ENCODE measurements around the gene IFNL1. TPM values are rescaled to one million over a fixed set of nuclear protein-coding genes. Genes with fewer than 3 reads are reported as not detected.

IFNL1 gene
- total RNA-seq, 1 donor from 2014 or later, result not detected

DNA sequence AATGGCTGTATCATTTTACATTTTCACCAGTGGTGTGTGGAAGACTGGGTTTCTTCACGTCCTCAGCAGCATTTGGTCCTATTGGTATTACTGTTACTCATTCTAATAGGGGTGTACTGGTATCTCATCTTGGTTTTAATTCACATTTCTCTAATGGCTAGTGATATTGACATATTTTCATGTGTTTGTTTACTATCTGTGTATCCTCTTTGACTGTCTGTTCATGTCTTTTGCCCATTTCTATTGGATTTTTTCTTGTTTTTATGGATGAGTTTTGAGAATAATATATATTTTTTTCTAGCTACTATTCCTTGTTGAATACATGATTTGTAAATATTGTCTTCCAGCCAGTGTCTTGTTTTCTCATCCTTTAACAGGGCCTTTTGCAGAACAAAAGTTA is 14.2 kb upstream of the IFNL1 start:
- TF ChIP-seq CTCF (IDR thresholded peaks at IDR 0.05), result no peak
- no peak overlapping the region for H3K4me3 Mint-ChIP-seq (ENCODE audit: unreplicated experiment)
- peaks cover 19% of the 10 kb centered on the region for H3K9me3 Mint-ChIP-seq (ENCODE audit: low read depth)
- peaks cover 44% of the 10 kb centered on the region for H3K27me3 Mint-ChIP-seq (ENCODE audit: low read depth)
- H3K36me3 Mint-ChIP-seq (ENCODE audit: low read depth), result peaks cover 2% of the 10 kb centered on the region
- DNase-seq (ENCODE audit: low spot score), result no peak
- no peak overlapping the region for H3K27ac Mint-ChIP-seq (ENCODE audit: unreplicated experiment)
- no peaks in the 10 kb centered on the region for H3K4me1 Mint-ChIP-seq (ENCODE audit: low read depth)

DNA sequence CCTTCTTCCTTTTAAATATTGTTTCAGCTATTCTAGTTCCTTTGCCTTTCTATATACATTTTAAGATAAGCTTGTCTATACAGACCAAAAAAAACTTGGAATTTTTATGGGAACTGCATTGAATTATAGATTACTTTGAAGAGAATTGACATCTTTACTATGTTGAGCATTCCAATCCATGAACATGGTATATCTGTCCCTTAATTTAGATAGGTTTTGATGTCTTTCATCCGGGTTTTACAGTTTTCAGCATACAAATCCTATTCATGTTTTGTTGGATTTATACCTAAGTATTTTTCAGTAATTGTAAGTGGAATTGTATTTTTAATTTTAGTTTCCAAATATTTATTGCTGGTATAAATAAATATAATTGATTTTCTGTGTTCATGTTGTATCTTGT is 12.2 kb upstream of the IFNL1 start:
- Mint-ChIP-seq H3K4me1 (ENCODE audit: low read depth) (no peaks in the 10 kb centered on the region), H3K4me3 (ENCODE audit: unreplicated experiment) (no peak overlapping the region), H3K27me3 (ENCODE audit: low read depth) (peaks cover 43% of the 10 kb centered on the region), H3K27ac (ENCODE audit: unreplicated experiment) (no peak overlapping the region), H3K36me3 (ENCODE audit: low read depth) (peaks cover 2% of the 10 kb centered on the region), H3K9me3 (ENCODE audit: low read depth) (peaks cover 19% of the 10 kb centered on the region)
- TF ChIP-seq CTCF (IDR thresholded peaks at IDR 0.05), result no peak
- DNase-seq (ENCODE audit: low spot score), result no peak

DNA sequence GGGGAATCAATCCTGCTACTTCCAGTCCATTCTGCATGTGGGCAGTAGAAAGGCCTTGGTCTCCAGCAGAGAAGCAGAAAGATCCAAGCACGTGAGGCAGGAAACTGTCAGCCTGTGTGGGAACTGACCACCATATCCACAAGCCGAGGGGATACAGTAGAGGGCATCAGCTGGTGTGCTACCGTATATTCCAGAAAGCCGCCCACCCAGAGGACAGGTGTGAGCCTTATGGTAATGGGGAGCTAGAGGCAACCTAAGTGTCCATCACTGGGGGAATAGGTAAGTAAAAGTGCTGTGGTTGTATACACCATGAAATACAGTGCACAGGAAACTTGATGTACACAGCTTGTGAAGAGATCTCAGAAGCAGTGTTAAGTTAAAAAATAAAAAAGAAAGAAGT is 2.8 kb upstream of the IFNL1 start:
- Mint-ChIP-seq H3K4me3 (ENCODE audit: unreplicated experiment) (no peak overlapping the region), H3K9me3 (ENCODE audit: low read depth) (no peaks in the 10 kb centered on the region), H3K27me3 (ENCODE audit: low read depth) (peaks cover 58% of the 10 kb centered on the region), H3K36me3 (ENCODE audit: low read depth) (no peaks in the 10 kb centered on the region), H3K4me1 (ENCODE audit: low read depth) (no peaks in the 10 kb centered on the region), H3K27ac (ENCODE audit: unreplicated experiment) (no peak overlapping the region)
- no peak for TF ChIP-seq CTCF (IDR thresholded peaks at IDR 0.05)
- no peak for DNase-seq (ENCODE audit: low spot score)

DNA sequence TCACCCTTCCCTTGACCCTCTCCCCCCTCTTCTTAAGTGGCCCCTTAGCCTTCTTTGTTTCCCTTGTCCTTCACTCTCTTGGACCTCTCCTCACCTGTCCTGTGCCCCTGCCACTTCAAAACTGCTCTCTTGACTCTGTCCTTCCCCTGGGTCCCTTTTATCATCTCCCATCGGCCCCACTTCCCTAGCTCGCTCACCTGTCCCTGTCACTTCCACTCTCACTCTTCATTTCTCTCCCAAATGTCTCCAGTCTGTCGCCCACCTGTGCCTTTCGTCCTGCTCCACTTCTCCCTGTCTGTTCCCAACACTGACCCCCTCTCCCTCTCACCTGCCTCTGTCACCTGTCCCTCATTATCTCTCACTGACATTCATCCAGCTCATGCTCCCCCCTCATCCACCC is 699 bp downstream of the IFNL1 start:
- peaks cover 48% of the 10 kb centered on the region for H3K27me3 Mint-ChIP-seq (ENCODE audit: low read depth)
- no peaks in the 10 kb centered on the region for H3K36me3 Mint-ChIP-seq (ENCODE audit: low read depth)
- no peak for TF ChIP-seq CTCF (IDR thresholded peaks at IDR 0.05)
- H3K9me3 Mint-ChIP-seq (ENCODE audit: low read depth), result no peaks in the 10 kb centered on the region
- no peak overlapping the region for H3K27ac Mint-ChIP-seq (ENCODE audit: unreplicated experiment)
- no peak overlapping the region for H3K4me3 Mint-ChIP-seq (ENCODE audit: unreplicated experiment)
- no peaks in the 10 kb centered on the region for H3K4me1 Mint-ChIP-seq (ENCODE audit: low read depth)
- DNase-seq (ENCODE audit: low spot score), result peak; percentile 36

DNA sequence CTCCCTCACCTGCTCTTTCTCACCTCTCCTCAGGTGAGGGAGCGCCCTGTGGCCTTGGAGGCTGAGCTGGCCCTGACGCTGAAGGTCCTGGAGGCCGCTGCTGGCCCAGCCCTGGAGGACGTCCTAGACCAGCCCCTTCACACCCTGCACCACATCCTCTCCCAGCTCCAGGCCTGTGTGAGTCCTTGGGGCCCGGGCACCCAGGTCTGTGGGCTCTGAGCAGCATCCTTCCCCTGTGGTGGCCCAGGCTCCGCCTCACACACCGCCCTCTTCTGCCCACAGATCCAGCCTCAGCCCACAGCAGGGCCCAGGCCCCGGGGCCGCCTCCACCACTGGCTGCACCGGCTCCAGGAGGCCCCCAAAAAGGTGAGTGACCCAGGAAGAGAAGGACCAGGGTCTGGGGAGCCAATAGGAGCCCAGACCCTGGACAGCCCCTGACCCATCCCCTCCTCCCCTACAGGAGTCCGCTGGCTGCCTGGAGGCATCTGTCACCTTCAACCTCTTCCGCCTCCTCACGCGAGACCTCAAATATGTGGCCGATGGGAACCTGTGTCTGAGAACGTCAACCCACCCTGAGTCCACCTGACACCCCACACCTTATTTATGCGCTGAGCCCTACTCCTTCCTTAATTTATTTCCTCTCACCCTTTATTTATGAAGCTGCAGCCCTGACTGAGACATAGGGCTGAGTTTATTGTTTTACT is 1.9 kb downstream of the IFNL1 start:
- Mint-ChIP-seq H3K27me3 (ENCODE audit: low read depth) (peaks cover 46% of the 10 kb centered on the region), H3K4me1 (ENCODE audit: low read depth) (no peaks in the 10 kb centered on the region), H3K36me3 (ENCODE audit: low read depth) (no peaks in the 10 kb centered on the region), H3K4me3 (ENCODE audit: unreplicated experiment) (no peak overlapping the region), H3K27ac (ENCODE audit: unreplicated experiment) (no peak overlapping the region), H3K9me3 (ENCODE audit: low read depth) (no peaks in the 10 kb centered on the region)
- DNase-seq (ENCODE audit: low spot score), result peak; percentile 68
- TF ChIP-seq CTCF (IDR thresholded peaks at IDR 0.05), result no peak

All from chondrocyte (in vitro differentiated cells).